ENCODE measurements around the gene C11orf65.

The C11orf65 gene

DNA sequence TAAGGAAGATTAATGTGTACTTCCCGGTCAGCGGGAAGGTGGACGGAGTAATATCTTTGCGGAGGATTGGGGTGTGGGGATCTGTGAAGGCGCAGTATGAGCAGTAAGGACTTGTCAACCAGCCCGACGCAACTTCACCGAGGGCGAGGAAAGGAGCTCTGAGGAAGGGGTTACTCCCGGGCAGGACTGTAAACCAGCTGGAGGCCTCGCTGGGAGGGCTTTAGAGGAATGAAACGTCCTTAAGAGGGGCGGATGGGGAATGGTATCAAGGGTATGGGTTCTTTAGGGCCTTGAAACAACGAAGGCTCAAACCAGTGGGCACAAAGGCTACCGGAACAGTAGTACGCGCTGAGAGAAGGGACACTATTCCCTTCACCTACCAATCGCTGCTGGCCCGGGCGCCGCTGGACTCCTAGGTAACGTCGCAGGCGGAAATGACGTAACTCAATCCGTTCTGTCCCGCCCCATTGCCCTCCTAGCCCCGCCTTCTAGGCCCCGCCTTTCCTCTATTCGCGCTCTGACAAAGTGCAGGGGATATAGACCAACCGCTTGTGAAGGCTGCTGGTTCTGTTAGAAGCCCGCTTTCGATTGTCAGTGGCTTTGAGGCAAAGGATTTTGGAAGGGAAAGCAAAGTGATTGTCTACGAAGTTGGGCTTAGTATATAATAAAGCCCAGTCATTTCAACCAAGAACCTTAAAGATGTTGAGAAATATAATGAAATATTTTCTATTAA, at the start of gene C11orf65:
C11orf65 (minus strand) TSS at position 439 of the 733 bp plus-strand sequence. CDS start 5,970 bp downstream, outside the sequence.
- peak; percentile 97 for DNase-seq

- DNase-seq: no peak
Measured at GRCh38 chr11:108516125-108516524, 48.8 kb upstream of the C11orf65 start.

GRCh38 chr11:108512708-108513107, 45.4 kb upstream of the C11orf65 start:
- DNase-seq: peak; percentile 10

DNA sequence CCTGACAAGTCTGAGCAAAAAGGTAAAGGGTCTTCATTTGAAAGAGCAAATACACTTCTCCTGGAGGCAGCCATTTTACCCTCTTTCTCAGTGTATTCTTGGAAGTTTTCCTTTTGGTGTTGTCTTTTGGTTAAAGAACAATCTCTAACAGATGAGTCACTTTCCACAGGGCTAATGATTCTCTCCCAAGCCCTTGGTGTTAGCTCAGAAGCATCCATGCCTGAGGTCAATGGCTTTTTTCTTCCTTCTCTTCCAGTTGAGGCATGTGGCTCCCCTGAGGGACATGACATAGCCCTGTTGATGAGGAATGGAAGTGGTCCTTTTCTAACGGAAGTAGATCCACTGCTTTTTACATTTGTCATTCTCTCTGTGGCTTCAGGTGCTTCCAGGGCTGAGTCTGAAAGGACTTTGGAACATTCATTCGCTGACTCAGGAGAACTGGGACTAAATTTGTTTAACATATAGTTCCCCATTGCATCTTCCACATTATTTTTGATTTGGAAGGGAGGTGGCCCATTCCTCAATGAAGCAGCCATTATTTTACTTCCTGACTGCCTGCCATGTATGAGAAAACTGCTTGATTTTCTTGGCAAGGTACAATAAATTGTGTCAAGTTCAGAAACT, 44.6 kb upstream of the C11orf65 start:
- DNase-seq: no peak

- DNase-seq: no peak
Measured at GRCh38 chr11:108508653-108509593, 41.6 kb upstream of the C11orf65 start.

DNA sequence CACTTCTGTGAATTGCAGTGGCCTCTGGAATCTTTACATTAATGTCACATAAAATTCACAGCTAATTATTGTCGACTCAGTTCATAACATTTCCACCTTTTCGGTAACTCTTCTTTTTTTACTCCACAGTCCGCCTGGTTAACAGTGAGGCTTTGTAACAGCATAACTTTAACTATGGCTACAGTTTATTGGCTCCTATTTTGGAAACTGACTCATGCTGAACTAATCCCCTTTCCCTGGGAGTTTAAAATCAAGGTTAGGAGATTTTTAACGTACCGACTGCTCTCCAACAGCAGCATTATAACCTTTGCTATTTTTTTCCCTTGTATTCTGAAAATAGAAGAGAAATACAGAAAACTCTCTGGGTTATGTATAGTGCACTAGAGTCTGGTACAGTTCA, 34.1 kb upstream of the C11orf65 start:
- no peak for DNase-seq

- no peak for DNase-seq
Measured at GRCh38 chr11:108500721-108501120, 33.4 kb upstream of the C11orf65 start.

DNA sequence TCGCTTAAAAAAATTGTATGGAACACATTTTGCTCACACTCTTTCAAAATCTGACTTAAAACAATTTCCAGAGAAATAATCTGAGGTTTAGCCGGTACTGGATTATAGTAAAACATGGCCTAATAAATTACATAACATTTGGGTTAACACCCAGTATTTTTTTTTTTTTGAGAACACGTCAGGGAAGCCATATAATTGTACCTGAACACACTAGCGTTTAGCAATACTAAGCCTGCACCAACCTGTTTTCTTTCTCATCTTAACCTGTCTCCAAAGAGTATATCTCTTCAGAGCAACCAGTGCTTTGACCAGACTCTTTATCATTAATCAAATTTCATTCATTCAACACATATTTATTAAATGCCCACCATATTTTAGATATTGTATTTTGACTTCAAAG, 32.8 kb upstream of the C11orf65 start:
- no peak for DNase-seq

DNA sequence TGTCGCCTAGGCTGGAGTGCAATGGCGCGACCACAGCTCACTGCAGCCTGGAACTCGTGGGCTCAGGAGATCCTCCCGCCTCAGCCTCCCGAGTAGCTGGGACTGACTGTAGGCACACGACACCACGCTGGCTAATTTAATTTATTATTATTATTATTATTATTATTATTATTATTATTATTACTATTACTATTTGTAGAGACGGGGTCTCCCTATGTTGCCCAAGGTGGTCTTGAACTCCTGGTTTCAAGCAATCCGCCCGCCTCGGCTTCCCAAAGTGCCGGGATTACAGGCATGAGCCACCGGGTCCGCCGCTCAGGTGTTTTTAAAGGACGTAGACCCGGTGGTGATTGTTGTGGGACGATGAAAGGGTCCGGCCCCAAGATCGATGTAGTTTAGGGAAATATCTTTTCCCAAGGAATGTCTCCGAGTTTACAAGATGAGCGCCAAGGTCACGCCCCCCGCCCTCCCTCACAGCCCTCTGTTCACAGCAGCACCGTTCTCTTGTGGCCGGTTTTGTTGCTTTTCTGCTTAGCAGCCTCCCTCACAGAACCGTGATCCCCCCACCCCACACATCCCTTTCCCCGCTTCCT, 31.6 kb upstream of the C11orf65 start:
- no peak for DNase-seq

GRCh38 chr11:108498046-108498815, 30.9 kb upstream of the C11orf65 start, which contains the start of gene POGLUT3:
Gene POGLUT3 (minus strand): TSS chr11:108498384. CDS start chr11:108498366, 18 bp downstream.
- DNase-seq: peak; percentile 42

DNA sequence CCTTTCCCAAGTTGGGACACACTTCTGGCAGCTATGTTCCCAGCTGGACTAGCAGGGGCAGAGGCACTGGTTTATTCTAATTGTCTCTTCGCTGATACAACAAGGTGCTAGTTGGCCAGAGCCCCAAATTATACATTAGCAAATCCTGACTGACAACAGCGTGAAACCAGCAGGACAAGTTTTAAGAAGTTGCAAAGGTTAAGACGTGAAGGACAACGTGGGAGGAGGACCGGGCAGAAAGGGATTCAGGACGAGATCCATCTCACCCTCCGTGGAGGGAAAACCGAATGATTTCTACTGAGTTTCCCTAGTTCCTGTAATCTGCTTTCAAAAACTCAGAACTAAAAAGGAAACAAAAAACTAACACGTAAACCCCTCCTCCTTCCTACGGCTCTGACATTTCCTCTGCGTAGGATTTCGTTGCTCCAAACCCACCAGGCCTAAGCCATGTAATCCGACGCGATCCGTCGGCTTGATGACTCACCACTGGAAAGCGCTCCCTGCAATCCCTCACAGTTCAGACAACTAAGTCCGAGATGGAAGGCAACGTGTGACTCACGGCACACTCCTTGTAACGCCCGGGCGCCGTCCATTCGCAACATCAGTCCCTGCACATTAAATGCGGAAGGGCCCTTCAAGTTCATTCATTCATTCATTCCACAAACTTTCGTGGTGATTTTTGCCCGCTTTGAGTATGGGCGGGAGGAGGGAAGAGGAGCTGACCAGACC, 30.2 kb upstream of the C11orf65 start:
- peak; percentile 80 for DNase-seq

- no peak for DNase-seq
Measured at GRCh38 chr11:108496643-108497256, 29.4 kb upstream of the C11orf65 start.

- DNase-seq: no peak
Measured at GRCh38 chr11:108495326-108495725, 28.0 kb upstream of the C11orf65 start.

DNA sequence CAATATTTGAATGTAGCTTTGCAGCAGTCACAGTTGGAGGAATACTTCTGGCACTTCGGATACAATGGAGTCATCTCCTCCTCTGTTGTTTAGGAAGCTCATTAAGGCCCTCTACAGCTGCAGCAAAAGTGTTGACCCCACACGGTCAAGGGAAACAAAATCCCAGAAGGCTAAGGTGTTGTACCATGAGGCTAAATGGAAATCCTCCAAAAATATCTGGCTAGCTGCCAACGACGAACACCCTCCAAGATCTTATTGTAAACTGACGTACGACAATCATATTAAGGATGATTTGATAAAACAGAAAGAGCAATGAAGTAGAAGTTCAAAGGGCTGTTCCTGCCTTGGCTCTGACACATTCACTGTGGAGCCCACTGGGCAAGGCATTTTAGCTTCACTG, 26.9 kb upstream of the C11orf65 start:
- DNase-seq: no peak

- no peak for DNase-seq
Measured at GRCh38 chr11:108491936-108492335, 24.6 kb upstream of the C11orf65 start.

DNA sequence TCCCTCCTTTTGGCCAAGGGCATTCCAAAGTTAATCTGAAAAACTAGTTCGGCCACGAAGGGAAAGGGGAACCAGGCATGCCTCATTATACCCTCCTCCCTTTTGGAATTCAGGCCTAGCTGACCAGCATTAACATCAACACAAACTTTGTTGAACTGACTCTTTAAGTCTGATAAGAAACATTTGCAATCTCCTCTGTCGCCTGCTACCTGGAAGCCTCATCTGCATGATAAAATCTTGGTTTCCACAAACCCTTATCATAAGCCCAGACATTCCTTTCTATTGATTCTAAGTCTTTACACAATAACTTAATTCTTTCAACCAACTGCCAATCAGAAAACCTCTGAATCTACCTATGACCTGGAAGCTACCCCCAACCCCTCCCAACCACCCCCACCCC, 19.5 kb upstream of the C11orf65 start:
- no peak for DNase-seq

GRCh38 chr11:108486331-108486730, 19.0 kb upstream of the C11orf65 start:
- DNase-seq: no peak

DNA sequence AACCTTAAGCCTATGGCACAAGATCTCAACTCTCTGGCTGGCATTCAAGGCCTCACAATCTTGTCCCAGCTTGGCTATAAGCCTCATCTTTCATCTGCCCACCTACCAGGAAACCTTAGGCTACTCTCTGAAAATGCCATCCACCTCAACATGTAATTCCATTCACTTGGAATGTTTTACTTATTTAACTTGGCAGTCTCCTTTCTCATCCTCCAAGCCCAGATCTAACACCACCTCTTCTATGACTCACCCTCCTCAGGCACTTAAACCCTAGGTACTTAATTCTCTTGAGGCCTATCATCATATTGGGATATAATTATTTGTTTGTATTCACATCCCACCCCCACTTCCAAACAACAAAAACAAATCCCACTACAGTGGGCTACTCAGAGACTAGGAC, 15.8 kb upstream of the C11orf65 start:
- DNase-seq: no peak

GRCh38 chr11:108474664-108475463, 7.5 kb upstream of the C11orf65 start:
- no peak for DNase-seq

GRCh38 chr11:108472681-108473080, 5.4 kb upstream of the C11orf65 start:
- DNase-seq: no peak
